LNCaP clone FGC (cell line): ENCODE results near the gene CALML4.
"Not testable (repeated sequence)": the region's sequence is repeated elsewhere in the genome, so short reads cannot be mapped to it uniquely, and the experiment has no call there.

ENCODE experiments used
- DNase-seq: peaks from one replicate; pipeline ENCODE4 v3.0.0-alpha.2; 2011; ENCODE audit warnings: low read depth
- H3K4me3 ChIP-seq: 2 replicates; pipeline ENCODE4 v1.5.1; 2011; ENCODE audit warnings: mild to moderate bottlenecking, low read depth, low read length, control low read depth
- CTCF ChIP-seq: IDR thresholded peaks from 2 replicates; pipeline ENCODE4 v1.5.1; 2012; ENCODE audit warnings: mild to moderate bottlenecking; ENCODE audit not compliant: control insufficient read depth, insufficient read depth; ENCODE audit errors: extremely low read depth

Gene CALML4

GRCh38 chr15:68206711-68207151 is 1.6 kb upstream of the CALML4 start:
- TF ChIP-seq CTCF: no peak
- H3K4me3 ChIP-seq: no peak overlapping the region
- DNase-seq: no peak

DNA sequence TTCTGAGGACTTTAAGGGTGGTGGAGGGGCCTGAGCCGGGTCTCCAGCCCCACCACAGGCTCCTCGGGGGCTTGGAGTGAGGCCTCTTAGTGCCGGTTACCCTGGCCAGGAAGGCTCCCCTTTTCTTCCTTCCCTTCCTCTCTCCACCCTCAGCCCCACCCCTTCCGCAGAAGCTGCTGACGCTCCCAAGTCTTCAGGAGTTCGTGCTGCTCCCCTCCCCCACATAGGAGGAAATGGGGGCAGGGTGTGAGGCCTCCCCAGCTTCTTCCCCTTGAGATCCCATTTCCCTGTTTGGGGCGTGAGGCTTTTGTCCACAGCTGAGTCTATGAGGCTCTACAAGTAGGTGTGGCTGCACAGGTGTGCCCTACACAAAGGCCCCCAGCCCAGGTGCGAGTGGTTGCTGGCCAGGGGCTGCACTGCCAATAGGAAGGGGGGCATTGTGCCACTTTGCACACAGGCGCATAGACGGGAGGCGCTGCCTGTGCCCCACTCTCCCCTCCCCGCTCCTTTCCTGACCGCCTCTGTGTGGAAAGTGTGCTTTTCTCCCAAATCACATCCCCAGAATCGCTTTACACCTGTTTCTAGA is 915 bp upstream of the CALML4 start:
- no peak overlapping the region for H3K4me3 ChIP-seq
- no peak for TF ChIP-seq CTCF
- DNase-seq: no peak

GRCh38 chr15:68205558-68205944 is 419 bp upstream of the CALML4 start:
- peak overlapping the region; percentile 58 for H3K4me3 ChIP-seq
- DNase-seq: no peak
- no peak for TF ChIP-seq CTCF

GRCh38 chr15:68204361-68204760 is 771 bp downstream of the CALML4 start:
- DNase-seq: no peak
- no peak for TF ChIP-seq CTCF
- peak overlapping the region; percentile 58 for H3K4me3 ChIP-seq

- DNase-seq: no peak
- no peak overlapping the region; the same call in 1 of the 2 replicates for H3K4me3 ChIP-seq
- TF ChIP-seq CTCF: no peak
Observed at GRCh38 chr15:68203956-68204355, 1.2 kb downstream of the CALML4 start.

DNA sequence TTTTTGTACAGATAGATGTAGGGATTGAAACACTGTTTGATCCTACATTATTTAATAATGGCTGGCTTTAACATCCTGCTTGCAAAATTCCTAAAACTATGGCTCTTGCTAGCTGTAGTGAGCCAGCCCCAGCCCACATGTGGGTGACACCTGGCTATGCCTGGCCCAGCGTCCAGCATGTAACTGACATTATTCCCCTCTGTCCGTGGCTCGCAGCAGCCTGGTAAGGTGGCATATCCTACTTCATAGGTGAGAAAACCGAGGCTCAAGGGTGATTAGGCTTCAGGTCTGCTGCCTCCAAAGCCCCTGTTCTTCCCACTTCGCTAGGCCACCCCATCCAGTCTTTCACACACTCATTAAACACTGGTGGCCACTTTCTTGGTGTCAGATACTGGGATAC is 1.6 kb downstream of the CALML4 start:
- no peak for DNase-seq
- H3K4me3 ChIP-seq: no peak overlapping the region
- TF ChIP-seq CTCF: no peak

GRCh38 chr15:68202994-68203393 is 2.1 kb downstream of the CALML4 start:
- H3K4me3 ChIP-seq, DNase-seq: not testable (repeated sequence)
